Measurements from ENCODE around the gene CD177.
"Not testable (repeated sequence)": the region's sequence is repeated elsewhere in the genome, so short reads cannot be mapped to it uniquely, and the experiment has no call there.

Gene CD177

GRCh38 chr19:43380771-43381386 lies 27.4 kb downstream of the CD177 start:
- no peak for DNase-seq (ENCODE audit: low read depth)

GRCh38 chr19:43382586-43383216 lies 29.2 kb downstream of the CD177 start:
- not testable (repeated sequence) for DNase-seq (ENCODE audit: low read depth)

- not testable (repeated sequence) for DNase-seq (ENCODE audit: low read depth)
Observed at GRCh38 chr19:43383254-43383653, 29.8 kb downstream of the CD177 start.

GRCh38 chr19:43383759-43384158 lies 30.3 kb downstream of the CD177 start:
- DNase-seq (ENCODE audit: low read depth): not testable (repeated sequence)

- DNase-seq (ENCODE audit: low read depth): not testable (repeated sequence)
Observed at GRCh38 chr19:43390903-43391551, 37.5 kb downstream of the CD177 start.

- not testable (repeated sequence) for DNase-seq (ENCODE audit: low read depth)
Observed at GRCh38 chr19:43391552-43391935, 38.1 kb downstream of the CD177 start.

GRCh38 chr19:43393501-43393900 lies 40.0 kb downstream of the CD177 start:
- DNase-seq (ENCODE audit: low read depth): not testable (repeated sequence)

GRCh38 chr19:43395561-43395960 lies 42.1 kb downstream of the CD177 start:
- no peak for DNase-seq (ENCODE audit: low read depth)

- no peak for DNase-seq (ENCODE audit: low read depth)
Observed at GRCh38 chr19:43406297-43406696, 52.8 kb downstream of the CD177 start.

- no peak for DNase-seq (ENCODE audit: low read depth)
Observed at GRCh38 chr19:43407416-43408005, 54.0 kb downstream of the CD177 start.

- no peak for DNase-seq (ENCODE audit: low read depth)
Observed at GRCh38 chr19:43408043-43408442, 54.6 kb downstream of the CD177 start.

GRCh38 chr19:43409415-43409814 lies 55.9 kb downstream of the CD177 start:
- DNase-seq (ENCODE audit: low read depth): no peak

- no peak for DNase-seq (ENCODE audit: low read depth)
Observed at GRCh38 chr19:43412441-43412840, 59.0 kb downstream of the CD177 start.

Measured in fibroblast of the conjunctiva (primary cell).